GM19193 (cell line): Measurements from ENCODE around the gene HRC.

Experiments
- POLR2A ChIP-seq: IDR thresholded peaks from 4 replicates; pipeline ENCODE4 v1.6.1; 2011; ENCODE audit not compliant: insufficient read depth, insufficient read length; ENCODE audit errors: extremely low read depth

Gene HRC, protein sequence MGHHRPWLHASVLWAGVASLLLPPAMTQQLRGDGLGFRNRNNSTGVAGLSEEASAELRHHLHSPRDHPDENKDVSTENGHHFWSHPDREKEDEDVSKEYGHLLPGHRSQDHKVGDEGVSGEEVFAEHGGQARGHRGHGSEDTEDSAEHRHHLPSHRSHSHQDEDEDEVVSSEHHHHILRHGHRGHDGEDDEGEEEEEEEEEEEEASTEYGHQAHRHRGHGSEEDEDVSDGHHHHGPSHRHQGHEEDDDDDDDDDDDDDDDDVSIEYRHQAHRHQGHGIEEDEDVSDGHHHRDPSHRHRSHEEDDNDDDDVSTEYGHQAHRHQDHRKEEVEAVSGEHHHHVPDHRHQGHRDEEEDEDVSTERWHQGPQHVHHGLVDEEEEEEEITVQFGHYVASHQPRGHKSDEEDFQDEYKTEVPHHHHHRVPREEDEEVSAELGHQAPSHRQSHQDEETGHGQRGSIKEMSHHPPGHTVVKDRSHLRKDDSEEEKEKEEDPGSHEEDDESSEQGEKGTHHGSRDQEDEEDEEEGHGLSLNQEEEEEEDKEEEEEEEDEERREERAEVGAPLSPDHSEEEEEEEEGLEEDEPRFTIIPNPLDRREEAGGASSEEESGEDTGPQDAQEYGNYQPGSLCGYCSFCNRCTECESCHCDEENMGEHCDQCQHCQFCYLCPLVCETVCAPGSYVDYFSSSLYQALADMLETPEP

GRCh38 chr19:49155005-49155819 lies at the start of gene HRC:
HRC (minus strand) TSS chr19:49155396; CDS start chr19:49155237, 159 bp downstream.
- no peak for TF ChIP-seq POLR2A

- TF ChIP-seq POLR2A, result no peak
Observed at GRCh38 chr19:49201042-49201441, 45.8 kb upstream of the HRC start.

- TF ChIP-seq POLR2A, result no peak
Observed at GRCh38 chr19:49200238-49200862, 45.2 kb upstream of the HRC start.

- TF ChIP-seq POLR2A, result no peak
Observed at GRCh38 chr19:49196527-49197240, 41.5 kb upstream of the HRC start.

GRCh38 chr19:49194408-49194807 lies 39.2 kb upstream of the HRC start:
- no peak for TF ChIP-seq POLR2A

DNA sequence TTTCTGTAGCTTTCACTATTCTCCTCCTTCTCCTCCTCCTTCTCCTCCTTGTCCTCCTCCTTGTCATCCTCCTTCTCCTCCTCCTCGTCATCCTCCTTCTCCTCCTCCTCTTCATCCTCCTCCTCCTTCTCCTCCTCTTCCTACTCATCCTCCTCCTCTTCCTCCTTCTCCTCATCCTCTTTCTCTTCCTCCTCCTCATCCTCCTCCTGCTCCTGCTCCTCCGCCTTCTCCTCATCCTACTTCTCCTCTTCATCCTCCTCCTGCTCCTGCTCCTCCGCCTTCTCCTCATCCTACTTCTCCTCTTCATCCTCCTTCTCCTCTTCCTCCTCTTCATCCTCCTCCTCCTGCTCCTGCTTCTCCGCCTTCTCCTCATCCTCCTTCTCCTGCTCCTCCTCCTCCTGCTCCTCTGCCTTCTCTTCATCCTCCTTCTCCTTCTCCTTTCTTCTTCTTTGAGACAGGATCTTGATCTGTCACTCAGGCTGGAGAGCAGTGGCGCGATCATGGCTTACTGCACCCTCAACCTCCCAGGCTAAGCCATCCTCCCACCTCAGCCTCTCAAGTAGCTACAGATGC lies 38.7 kb upstream of the HRC start:
- TF ChIP-seq POLR2A, result no peak

DNA sequence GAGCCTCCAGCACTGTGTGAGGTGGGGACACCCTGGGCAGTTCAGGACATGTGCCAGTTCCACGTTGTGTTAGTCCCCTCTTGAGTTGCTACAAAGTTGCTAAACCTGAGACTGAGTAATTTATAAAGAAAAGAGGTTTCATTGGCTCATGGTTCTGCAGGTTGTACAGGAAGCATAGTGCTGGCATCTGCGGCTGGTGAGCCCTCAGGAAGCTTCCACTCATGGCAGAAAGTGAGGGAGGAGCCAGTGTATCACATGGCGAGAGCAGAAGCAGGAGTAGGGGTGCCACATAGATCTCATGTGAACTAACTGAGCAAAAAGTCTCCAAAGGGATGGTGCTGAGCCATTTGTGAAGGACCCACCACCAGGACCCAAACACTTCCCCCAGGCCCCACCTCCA lies 35.6 kb upstream of the HRC start:
- TF ChIP-seq POLR2A, result no peak

DNA sequence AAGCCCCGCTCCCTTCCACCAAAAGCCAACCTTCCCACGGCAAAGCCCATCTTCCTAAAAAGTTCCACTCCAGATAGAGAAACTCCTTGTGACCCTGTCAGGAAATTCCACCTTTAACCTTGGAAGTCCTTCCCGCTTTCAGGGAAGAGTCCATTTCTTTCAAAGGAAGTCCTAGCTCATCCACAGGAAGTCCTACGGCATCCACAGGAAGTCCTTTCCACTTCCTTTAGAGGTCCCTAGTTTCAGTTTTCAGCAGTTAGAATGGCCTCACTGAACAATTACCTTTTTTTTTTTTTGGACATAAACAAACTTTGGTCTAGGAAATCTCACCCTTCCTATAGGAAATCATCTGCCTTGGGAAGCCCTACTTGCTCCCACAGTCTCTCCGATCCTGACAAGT lies 34.1 kb upstream of the HRC start:
- no peak for TF ChIP-seq POLR2A

- no peak for TF ChIP-seq POLR2A
Observed at GRCh38 chr19:49188626-49189200, 33.5 kb upstream of the HRC start.

GRCh38 chr19:49186108-49186507 lies 30.9 kb upstream of the HRC start:
- no peak for TF ChIP-seq POLR2A

GRCh38 chr19:49182848-49183375 lies 27.7 kb upstream of the HRC start:
- TF ChIP-seq POLR2A, result no peak

- TF ChIP-seq POLR2A, result no peak
Observed at GRCh38 chr19:49180659-49181058, 25.5 kb upstream of the HRC start.

GRCh38 chr19:49173198-49173597 lies 18.0 kb upstream of the HRC start:
- no peak for TF ChIP-seq POLR2A
